K562 (cell line): ENCODE measurements around the gene ZNF155. TPM values are rescaled to one million over a fixed set of nuclear protein-coding genes. Genes with fewer than 3 reads are reported as not detected.

ENCODE experiments used
- CBFA2T2 ChIP-seq: fragments of 450-650 bp; conservative IDR thresholded peaks from 2 replicates; pipeline ENCODE4 v1.6.1; 2017; ENCODE audit warnings: mild to moderate bottlenecking
- DDX20 ChIP-seq: fragments of 450-650 bp; IDR thresholded peaks from 2 replicates; pipeline ENCODE4 v1.6.1; 2016; ENCODE audit warnings: missing genetic modification characterization, low read depth, mild to moderate bottlenecking, missing compliant biosample characterization, moderate library complexity
- GTF2E2 ChIP-seq: fragments of 200-800 bp; sonication (Bioruptor generic); IDR thresholded peaks from 2 replicates; pipeline ENCODE4 v1.6.1; 2016; ENCODE audit warnings: missing genetic modification characterization, missing compliant biosample characterization
- HINFP ChIP-seq: fragments of 450-650 bp; conservative IDR thresholded peaks from 2 replicates; pipeline ENCODE4 v1.6.1; 2016; ENCODE audit warnings: missing genetic modification characterization, low read depth, mild to moderate bottlenecking, control low read depth, missing compliant biosample characterization
- HIVEP1 ChIP-seq: fragments of 250-450 bp; sonication (Bioruptor Pico); IDR thresholded peaks from 2 replicates; pipeline ENCODE4 v1.4.0; 2020; ENCODE audit warnings: mild to moderate bottlenecking
- KLF1 ChIP-seq: fragments of 450-650 bp; IDR thresholded peaks from 2 replicates; pipeline ENCODE4 v1.6.1; 2016; ENCODE audit warnings: missing genetic modification characterization, missing compliant biosample characterization
- MAZ ChIP-seq, 2 experiments: fragments of 450-650 bp in 1 of 2; sonication (generic) in 1 of 2; formaldehyde crosslinking; IDR thresholded peaks in 1 of 2; conservative IDR thresholded peaks in 1 of 2; 2 replicates each; pipeline versions ENCODE4 v1.4.0 to v1.5.0; 2020; ENCODE audit warnings: mild to moderate bottlenecking in 1 of 2, missing genetic modification reagents in 1 of 2
- MBD2 ChIP-seq: sonication (generic); IDR thresholded peaks from 2 replicates; pipeline ENCODE4 v1.6.1; 2016; ENCODE audit warnings: low read depth, borderline replicate concordance
- OTX1 ChIP-seq: fragments of 450-650 bp; formaldehyde crosslinking; IDR thresholded peaks from 2 replicates; pipeline ENCODE4 v1.4.0; 2022; ENCODE audit warnings: mild to moderate bottlenecking
- SIRT6 ChIP-seq: IDR thresholded peaks from one replicate; pipeline ENCODE4 v1.6.1; 2012; ENCODE audit warnings: low read depth, mild to moderate bottlenecking, control low read depth, inconsistent platforms, low read length, moderate library complexity
- SMARCA4 ChIP-seq: fragments of 450-650 bp; IDR thresholded peaks from 2 replicates; pipeline ENCODE4 v1.6.1; 2016
- SMARCA5 ChIP-seq: fragments of 450-650 bp; IDR thresholded peaks from 2 replicates; pipeline ENCODE4 v1.6.1; 2016
- STAG1 ChIP-seq: sonication (generic); formaldehyde crosslinking; IDR thresholded peaks from 2 replicates; pipeline ENCODE4 v1.5.0; 2020; ENCODE audit warnings: missing genetic modification reagents, borderline replicate concordance
- TFE3 ChIP-seq: fragments of 450-650 bp; formaldehyde crosslinking; IDR thresholded peaks from 2 replicates; pipeline ENCODE4 v1.4.0; 2020; ENCODE audit warnings: mild to moderate bottlenecking, mixed read lengths
- TRIM28 ChIP-seq: fragments of 450-650 bp; IDR thresholded peaks from 2 replicates; pipeline ENCODE4 v1.6.1; 2017
- TSHZ1 ChIP-seq: fragments of 250-450 bp; sonication (Bioruptor Pico); IDR thresholded peaks from 2 replicates; pipeline ENCODE4 v1.4.0; 2020; ENCODE audit warnings: mild to moderate bottlenecking, moderate library complexity
- WHSC1 ChIP-seq: IDR thresholded peaks from one replicate; pipeline ENCODE4 v1.6.1; 2012; ENCODE audit warnings: low read length, control low read depth, inconsistent platforms
- ZNF165 ChIP-seq: fragments of 250-450 bp; sonication (Bioruptor Pico); IDR thresholded peaks from 2 replicates; pipeline ENCODE4 v1.4.0; 2020; ENCODE audit warnings: borderline replicate concordance
- ZNF212 ChIP-seq: fragments of 450-650 bp; formaldehyde crosslinking; IDR thresholded peaks from 2 replicates; pipeline ENCODE4 v1.4.0; 2020; ENCODE audit warnings: mild to moderate bottlenecking
- ZNF395 ChIP-seq: fragments of 200-800 bp; sonication (Bioruptor generic); IDR thresholded peaks from 2 replicates; pipeline ENCODE4 v1.6.1; 2017; ENCODE audit warnings: missing genetic modification characterization, missing compliant biosample characterization
- ZNF445 ChIP-seq: fragments of 250-450 bp; sonication (Bioruptor Pico); IDR thresholded peaks from 2 replicates; pipeline ENCODE4 v1.4.0; 2020; ENCODE audit warnings: low read depth, mild to moderate bottlenecking, moderate library complexity
- polyA plus RNA-seq, 8 experiments: library from polyadenylated mRNA; depleted of rRNA in 4 of 8; stranded (reverse) in 5 of 8; unstranded in 3 of 8; fragments of >200 nt; fragmentation: Nextera tagmentation in 2 of 8; fragmentation: Illumina TruSeq in 1 of 8; extraction: Ambion mirVana in 2 of 8; extraction: Trizol in 1 of 8; gene quantifications; 2 replicates each; pipeline versions ENCODE4 v1.2.1 to v1.2.3, GENCODE V29; 2011 to 2014; ENCODE audit warnings: inconsistent platforms in 1 of 8, missing spikeins in 1 of 8
- total RNA-seq, 7 experiments: library from RNA; depleted of rRNA in 6 of 7; stranded (reverse); fragments of >200 nt in 6 of 7; fragmentation: Illumina TruSeq in 2 of 7; extraction: Trizol in 2 of 7; gene quantifications; 2 replicates each; pipeline versions ENCODE4 v1.2.1 to v1.2.3, GENCODE V29; 2011 to 2021; ENCODE audit warnings: low replicate concordance in 1 of 7

ZNF155 gene
- total and polyA plus RNA-seq, 9 of the 15 experiments (the other 6 are each of a cell fraction or from before 2014, with no cell fraction given) = 0.09 to 0.76 (median 0.37) TPM

- TF ChIP-seq TSHZ1 (CRISPR knock-in tag) (no peak), DDX20 (tag) (0 out of 2 replicates have a peak, but pooled peaks have one; percentile 27), ZNF395 (CRISPR knock-in tag) (0 out of 2 replicates have a peak, but pooled peaks have one; percentile 32), TRIM28 (0 out of 2 replicates have a peak, but pooled peaks have one; percentile 19), HIVEP1 (CRISPR knock-in tag) (no peak), OTX1 (CRISPR knock-in tag) (no peak), MAZ (CRISPR knock-in tag; conservative IDR thresholded peaks at IDR 0.05 in 1 of 2, IDR thresholded peaks at IDR 0.05 in 1 of 2) (peak in 1 of 2 experiments; percentile 37; a peak in 1 of 4 replicates), KLF1 (no peak), SMARCA4 (no peak), SIRT6 (no peak), WHSC1 (no peak), HINFP (tag) (0 out of 2 replicates have a peak, but pooled peaks have one; percentile 23), CBFA2T2 (no peak), MBD2 (peak; percentile 79; the same call in 1 of the 2 replicates), ZNF445 (CRISPR knock-in tag) (no peak), ZNF212 (CRISPR knock-in tag) (no peak), SMARCA5 (no peak), TFE3 (CRISPR knock-in tag) (no peak), ZNF165 (CRISPR knock-in tag) (no peak), STAG1 (CRISPR knock-in tag) (no peak), GTF2E2 (no peak)
These were observed 32.9 kb upstream of the ZNF155 start, which contains the start of gene ZNF221 (continued) for GRCh38 chr19:43950834-43951645.
